GM10266 (cell line): ENCODE measurements around the gene SERPINB6.
"Not testable (repeated sequence)": the region's sequence is repeated elsewhere in the genome, so short reads cannot be mapped to it uniquely, and the experiment has no call there.

Experiments
- DNase-seq: peaks from one replicate; pipeline ENCODE4 v3.0.0; 2012; ENCODE audit errors: extremely low spot score
- TF ChIP-seq, protein P1 (sequence below): IDR thresholded peaks from 2 replicates; pipeline ENCODE4 v1.5.1; 2012; ENCODE audit warnings: mild to moderate bottlenecking, low read depth; ENCODE audit not compliant: control insufficient read depth, insufficient read depth; ENCODE audit errors: missing control alignments

Gene SERPINB6

DNA sequence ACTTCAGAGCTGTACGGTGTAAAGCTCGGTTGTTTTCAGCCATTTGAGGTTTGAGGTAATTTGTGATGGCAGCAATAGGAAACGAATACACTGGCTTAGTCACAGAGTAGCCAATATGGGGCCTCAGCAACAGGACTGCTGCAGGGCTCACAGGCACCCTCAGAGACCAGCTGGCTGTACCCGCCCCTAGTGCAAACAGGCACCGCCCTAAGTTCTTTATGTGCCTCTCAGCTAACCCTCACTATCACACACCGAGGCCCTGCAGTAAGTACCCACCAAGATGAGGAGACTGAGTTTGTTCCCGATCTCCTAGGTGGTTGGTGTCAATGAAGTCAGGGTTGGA lies 57.1 kb downstream of the SERPINB6 start:
- TF ChIP-seq, protein P1, sequence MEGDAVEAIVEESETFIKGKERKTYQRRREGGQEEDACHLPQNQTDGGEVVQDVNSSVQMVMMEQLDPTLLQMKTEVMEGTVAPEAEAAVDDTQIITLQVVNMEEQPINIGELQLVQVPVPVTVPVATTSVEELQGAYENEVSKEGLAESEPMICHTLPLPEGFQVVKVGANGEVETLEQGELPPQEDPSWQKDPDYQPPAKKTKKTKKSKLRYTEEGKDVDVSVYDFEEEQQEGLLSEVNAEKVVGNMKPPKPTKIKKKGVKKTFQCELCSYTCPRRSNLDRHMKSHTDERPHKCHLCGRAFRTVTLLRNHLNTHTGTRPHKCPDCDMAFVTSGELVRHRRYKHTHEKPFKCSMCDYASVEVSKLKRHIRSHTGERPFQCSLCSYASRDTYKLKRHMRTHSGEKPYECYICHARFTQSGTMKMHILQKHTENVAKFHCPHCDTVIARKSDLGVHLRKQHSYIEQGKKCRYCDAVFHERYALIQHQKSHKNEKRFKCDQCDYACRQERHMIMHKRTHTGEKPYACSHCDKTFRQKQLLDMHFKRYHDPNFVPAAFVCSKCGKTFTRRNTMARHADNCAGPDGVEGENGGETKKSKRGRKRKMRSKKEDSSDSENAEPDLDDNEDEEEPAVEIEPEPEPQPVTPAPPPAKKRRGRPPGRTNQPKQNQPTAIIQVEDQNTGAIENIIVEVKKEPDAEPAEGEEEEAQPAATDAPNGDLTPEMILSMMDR = no peak
- DNase-seq = no peak

GRCh38 chr6:2913621-2914317 lies 57.6 kb downstream of the SERPINB6 start:
- TF ChIP-seq, protein P1 = no peak

DNA sequence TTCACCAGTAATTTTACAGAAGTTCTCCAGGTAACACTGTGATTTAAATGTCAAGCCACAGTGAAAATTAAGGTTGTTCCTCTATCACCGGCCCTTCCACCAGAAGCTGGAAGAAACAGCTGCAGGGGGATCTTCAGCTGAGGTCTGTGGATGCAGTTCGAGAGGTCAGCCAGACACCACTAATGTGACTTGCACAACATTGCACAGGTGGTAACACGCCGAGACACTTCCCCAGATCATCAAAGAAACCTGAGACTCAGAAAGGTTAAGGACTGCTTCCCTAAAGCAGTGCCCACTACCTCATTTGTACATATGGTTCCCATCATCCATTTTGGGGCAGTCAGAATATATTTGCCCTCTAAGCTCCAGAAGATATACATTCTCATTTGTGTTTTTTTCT lies 60.2 kb downstream of the SERPINB6 start:
- no peak for DNase-seq
- TF ChIP-seq, protein P1 = no peak

More at GRCh38 chr6:2913621-2914317, 57.6 kb downstream of the SERPINB6 start:
- no peak for DNase-seq

- TF ChIP-seq, protein P1 = no peak
- DNase-seq = no peak
Measured at GRCh38 chr6:2909718-2910117, 61.6 kb downstream of the SERPINB6 start.

GRCh38 chr6:2909051-2909606 lies 62.2 kb downstream of the SERPINB6 start:
- DNase-seq = not testable (repeated sequence)

- not testable (repeated sequence) for DNase-seq
Measured at GRCh38 chr6:2908516-2908915, 62.9 kb downstream of the SERPINB6 start.

- not testable (repeated sequence) for DNase-seq
Measured at GRCh38 chr6:2903411-2904185, 67.8 kb downstream of the SERPINB6 start.

DNA sequence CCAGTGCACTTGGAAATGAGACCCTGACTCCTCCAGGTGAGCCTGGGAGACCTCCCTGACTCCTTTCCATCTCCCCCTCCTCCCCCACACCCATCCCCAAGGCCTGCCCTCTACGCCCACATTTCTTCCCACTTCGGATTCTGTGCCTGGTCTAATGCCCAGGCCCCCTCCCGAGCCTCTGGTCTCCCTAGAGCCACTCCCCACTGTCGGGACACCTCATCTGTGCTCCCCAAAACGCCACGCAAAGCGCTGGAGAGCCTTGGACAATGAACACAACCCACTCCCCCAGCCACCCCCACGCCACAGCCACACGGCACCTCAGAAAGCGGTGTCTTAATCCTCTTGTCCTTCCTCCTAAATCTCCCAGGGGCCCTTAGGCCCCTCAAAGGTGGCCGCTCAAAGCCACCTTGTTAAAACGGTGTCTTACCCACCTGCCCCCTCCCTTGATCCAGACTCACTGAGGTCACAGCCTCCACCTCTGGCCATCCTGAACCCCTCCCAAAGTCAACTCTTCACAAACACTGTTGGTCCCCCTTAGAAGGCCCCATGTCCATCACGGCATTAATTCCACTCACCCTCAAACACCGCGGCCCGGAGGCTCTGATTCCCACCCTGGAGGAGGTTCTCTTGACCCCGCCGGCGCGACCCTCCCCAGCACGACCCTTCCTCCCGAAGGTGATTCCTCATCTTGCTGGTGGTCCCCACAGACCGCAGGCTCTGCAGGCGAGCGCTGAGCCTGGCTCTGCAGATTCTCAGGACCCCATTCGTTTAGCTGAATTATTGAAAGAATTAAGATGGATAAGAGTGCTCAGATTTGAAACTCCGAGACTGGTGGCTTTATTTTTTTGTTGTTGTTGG lies 69.5 kb downstream of the SERPINB6 start:
- DNase-seq = not testable (repeated sequence)

DNA sequence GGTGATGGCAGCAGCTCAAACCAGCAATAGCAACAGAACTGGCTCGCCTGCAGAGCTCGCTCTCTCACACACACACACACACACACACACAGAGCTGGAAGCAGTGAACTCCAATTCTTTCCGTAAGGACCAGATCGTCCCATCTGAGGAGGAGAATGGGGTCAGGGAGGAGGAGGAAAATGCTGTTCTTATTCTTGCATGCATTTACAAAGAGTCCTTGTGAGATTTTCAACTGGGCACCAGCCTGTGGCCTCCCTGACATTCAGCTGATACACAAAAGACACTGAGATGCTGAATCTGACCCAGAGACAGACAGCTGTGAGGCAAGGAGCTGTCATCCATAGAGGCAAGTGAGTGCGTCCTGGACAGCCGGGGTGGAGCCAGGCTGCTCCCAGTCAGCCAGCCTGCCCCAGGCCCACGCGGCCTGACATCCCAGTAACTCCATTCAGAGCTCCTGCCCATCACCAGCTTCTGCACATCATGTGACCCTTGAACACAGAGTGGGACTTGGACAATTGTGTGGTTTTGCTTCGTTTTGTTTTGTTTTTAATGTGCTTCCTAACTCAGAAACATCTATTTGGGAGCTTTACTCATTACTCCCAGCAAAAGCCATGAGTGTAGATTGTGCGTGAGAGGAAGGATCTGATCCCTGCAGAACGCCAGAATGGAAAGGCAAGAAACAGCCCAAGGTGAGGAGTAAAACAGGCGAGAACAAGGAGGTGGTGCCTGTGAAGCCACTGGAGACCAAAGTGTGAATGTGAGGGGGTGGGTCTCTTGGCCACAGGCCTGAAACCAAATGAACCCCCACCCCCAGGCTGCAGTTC lies 70.3 kb downstream of the SERPINB6 start:
- TF ChIP-seq, protein P1 = no peak
- DNase-seq = no peak
